ENCODE measurements around the gene CHD6.

Gene CHD6

DNA sequence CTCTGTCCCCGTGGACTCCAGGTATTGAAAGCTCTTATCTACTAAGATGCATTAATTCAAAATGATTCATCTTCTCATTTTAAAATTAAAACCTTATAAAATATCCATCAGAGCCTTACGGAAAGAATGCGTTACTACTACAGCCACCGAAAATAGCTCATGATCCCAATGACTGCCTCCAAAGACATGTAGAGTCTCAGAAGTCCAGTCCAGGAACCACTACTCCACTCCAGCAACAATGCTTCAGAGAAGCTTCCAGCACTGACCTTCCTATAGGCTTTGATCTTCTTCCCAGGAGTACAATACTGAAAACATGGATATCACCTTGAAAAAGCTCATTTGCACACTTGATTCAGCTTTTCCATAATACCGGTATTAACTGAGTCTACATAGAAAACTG lies 94.3 kb downstream of the CHD6 start:
- H3K4me2 ChIP-seq: no peak overlapping the region
- no peaks in the 10 kb centered on the region for H3K27me3 ChIP-seq
- H3K4me1 ChIP-seq: peaks cover 0 to 31% (median 6%) of the 10 kb centered on the region in 10 experiments; a peak in 7 of 20 replicates
- TF ChIP-seq Cebpa-rat (IDR thresholded peaks at IDR 0.05): no peak
- no peak overlapping the region for H3K9ac ChIP-seq
- H3K27ac ChIP-seq: no peak overlapping the region
- H4K20me1 ChIP-seq: peaks cover 0 to 50% (median 12%) of the 10 kb centered on the region in 11 experiments; a peak in 11 of 22 replicates
- H3K9me3 ChIP-seq (replicated peaks in 1 of 11): peaks cover 0 to 8% (median 0%) of the 10 kb centered on the region in 11 experiments; a peak in 2 of 22 replicates
- H3K4me3 ChIP-seq: no peak overlapping the region
- H3K36me3 ChIP-seq: peaks cover 36 to 86% (median 63%) of the 10 kb centered on the region in 11 experiments

DNA sequence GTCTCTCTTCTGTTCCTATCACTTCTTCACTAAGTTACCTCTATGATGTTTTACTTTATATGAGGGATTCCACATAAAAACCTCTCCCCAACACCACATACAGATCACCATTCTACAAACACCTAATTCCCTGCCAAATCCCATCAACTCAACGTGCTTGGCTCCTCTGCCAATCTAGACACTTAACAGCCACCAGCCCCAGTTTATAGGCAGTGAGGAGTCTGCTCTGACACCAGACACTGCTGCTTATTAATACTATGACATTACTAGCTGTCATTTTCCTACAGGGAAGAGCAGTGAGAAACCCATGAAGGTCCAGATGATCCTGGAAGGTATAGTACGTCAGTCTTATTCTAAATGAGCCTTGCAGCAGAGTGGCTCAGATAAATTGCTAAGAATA lies 104.3 kb downstream of the CHD6 start:
- H3K9me3 ChIP-seq (replicated peaks in 1 of 11): no peaks in the 10 kb centered on the region
- no peak overlapping the region for H3K4me3 ChIP-seq
- H3K27ac ChIP-seq: no peak overlapping the region
- peaks cover 0 to 51% (median 20%) of the 10 kb centered on the region in 11 experiments; a peak in 14 of 22 replicates for H4K20me1 ChIP-seq
- H3K4me1 ChIP-seq: no peaks in the 10 kb centered on the region
- no peak overlapping the region for H3K4me2 ChIP-seq
- peaks cover 77 to 100% (median 92%) of the 10 kb centered on the region in 11 experiments for H3K36me3 ChIP-seq
- no peaks in the 10 kb centered on the region for H3K27me3 ChIP-seq
- no peak for TF ChIP-seq Cebpa-rat (IDR thresholded peaks at IDR 0.05)
- no peak overlapping the region for H3K9ac ChIP-seq

DNA sequence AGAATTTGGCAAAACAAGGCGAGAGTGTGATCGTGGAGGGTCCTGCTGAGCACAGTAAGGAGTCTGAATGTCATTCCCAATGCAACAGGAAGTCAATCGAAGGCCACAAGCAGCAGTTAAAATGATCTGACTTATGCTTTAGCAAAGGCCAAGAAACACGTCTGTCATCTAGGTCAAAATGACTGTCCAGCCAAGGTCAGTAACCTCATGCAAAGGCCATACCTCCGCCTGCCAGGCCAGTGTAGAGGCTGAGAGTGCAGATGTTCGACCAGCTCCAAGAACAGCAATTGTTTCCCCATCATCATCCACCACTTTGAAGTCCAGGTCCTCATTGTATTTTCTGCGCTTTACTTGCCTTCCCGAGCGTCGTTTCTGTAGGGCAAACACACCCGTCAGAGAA lies 105.6 kb downstream of the CHD6 start:
- peaks cover 81 to 100% (median 95%) of the 10 kb centered on the region in 11 experiments for H3K36me3 ChIP-seq

DNA sequence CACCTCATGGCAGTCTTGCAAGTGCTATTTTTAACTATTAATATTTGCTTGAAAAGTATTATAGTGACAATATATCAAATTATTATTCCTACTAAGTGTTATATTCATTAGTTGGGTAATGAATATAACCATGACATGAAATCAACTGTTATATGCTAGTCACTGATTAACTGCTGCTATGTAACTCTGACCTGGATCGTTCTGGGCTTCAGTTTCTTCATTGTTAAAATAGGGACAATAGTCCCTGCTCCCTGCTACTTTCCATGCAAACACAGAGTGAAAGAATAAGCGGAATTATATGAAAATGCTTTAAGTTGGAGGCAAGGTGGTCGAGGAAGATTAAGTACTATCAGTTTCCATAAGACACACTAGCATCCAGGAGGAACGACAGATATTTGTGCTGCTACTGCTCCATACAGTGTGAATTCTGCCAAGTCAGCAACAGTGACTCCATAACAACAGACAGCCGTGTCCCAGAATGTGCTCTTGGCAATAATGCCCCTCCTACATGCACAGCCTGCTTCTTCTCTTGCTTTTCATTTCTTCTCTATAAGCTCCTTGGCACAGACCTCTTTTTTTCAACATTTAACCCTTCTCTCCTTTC lies 107.2 kb downstream of the CHD6 start:
- H3K4me2 ChIP-seq: no peak overlapping the region
- peaks cover 0 to 33% (median 6%) of the 10 kb centered on the region in 11 experiments; a peak in 11 of 22 replicates for H4K20me1 ChIP-seq
- no peak overlapping the region for H3K4me3 ChIP-seq
- peaks cover 93 to 100% (median 98%) of the 10 kb centered on the region in 11 experiments for H3K36me3 ChIP-seq
- no peak overlapping the region for H3K9ac ChIP-seq
- H3K27me3 ChIP-seq: no peaks in the 10 kb centered on the region
- no peak overlapping the region for H3K27ac ChIP-seq
- H3K4me1 ChIP-seq: no peaks in the 10 kb centered on the region
- peaks cover 6 to 17% (median 15%) of the 10 kb centered on the region in 11 experiments for H3K9me3 ChIP-seq (replicated peaks in 1 of 11)
- no peak for TF ChIP-seq Cebpa-rat (IDR thresholded peaks at IDR 0.05)

More for the DNA sequence above, 105.6 kb downstream of the CHD6 start:
- H3K27me3 ChIP-seq: no peaks in the 10 kb centered on the region
- no peak for TF ChIP-seq Cebpa-rat (IDR thresholded peaks at IDR 0.05)
- no peaks in the 10 kb centered on the region for H3K4me1 ChIP-seq
- H3K9ac ChIP-seq: no peak overlapping the region
- H3K9me3 ChIP-seq (replicated peaks in 1 of 11): peaks cover 0 to 5% (median 0%) of the 10 kb centered on the region in 11 experiments; a peak in 2 of 22 replicates
- peaks cover 0 to 44% (median 19%) of the 10 kb centered on the region in 11 experiments; a peak in 13 of 22 replicates for H4K20me1 ChIP-seq
- H3K27ac ChIP-seq: no peak overlapping the region
- H3K4me3 ChIP-seq: no peak overlapping the region
- no peak overlapping the region for H3K4me2 ChIP-seq

DNA sequence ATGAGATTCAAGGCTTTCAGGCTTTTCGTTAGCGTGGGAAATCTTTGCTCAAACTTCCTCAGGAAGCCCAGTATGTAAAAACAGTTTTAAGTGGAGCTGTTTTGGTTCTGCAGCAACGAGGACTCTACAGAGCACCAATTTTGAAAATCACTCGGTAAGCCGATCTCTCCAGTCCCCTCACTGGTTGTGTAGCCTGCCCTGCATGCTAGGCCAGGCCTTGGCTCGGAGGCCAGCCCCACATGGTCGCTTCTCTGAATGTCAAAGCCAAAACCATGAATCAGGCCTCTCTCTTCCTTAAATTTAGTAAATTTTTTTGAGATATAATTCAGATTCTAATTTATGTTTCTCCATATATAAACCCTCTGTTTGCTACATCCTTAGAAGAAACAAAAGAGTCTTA lies 108.0 kb downstream of the CHD6 start:
- Histone ChIP-seq H3K4me3 (no peak overlapping the region), H3K27me3 (no peaks in the 10 kb centered on the region), H3K9me3 (replicated peaks in 1 of 11) (peaks cover 14 to 25% (median 22%) of the 10 kb centered on the region in 11 experiments), H3K27ac (no peak overlapping the region), H3K4me2 (no peak overlapping the region), H3K4me1 (no peaks in the 10 kb centered on the region), H3K36me3 (peaks cover 95 to 100% (median 100%) of the 10 kb centered on the region in 11 experiments), H4K20me1 (peaks cover 0 to 27% (median 6%) of the 10 kb centered on the region in 11 experiments; a peak in 8 of 22 replicates), H3K9ac (no peak overlapping the region)
- no peak for TF ChIP-seq Cebpa-rat (IDR thresholded peaks at IDR 0.05)

DNA sequence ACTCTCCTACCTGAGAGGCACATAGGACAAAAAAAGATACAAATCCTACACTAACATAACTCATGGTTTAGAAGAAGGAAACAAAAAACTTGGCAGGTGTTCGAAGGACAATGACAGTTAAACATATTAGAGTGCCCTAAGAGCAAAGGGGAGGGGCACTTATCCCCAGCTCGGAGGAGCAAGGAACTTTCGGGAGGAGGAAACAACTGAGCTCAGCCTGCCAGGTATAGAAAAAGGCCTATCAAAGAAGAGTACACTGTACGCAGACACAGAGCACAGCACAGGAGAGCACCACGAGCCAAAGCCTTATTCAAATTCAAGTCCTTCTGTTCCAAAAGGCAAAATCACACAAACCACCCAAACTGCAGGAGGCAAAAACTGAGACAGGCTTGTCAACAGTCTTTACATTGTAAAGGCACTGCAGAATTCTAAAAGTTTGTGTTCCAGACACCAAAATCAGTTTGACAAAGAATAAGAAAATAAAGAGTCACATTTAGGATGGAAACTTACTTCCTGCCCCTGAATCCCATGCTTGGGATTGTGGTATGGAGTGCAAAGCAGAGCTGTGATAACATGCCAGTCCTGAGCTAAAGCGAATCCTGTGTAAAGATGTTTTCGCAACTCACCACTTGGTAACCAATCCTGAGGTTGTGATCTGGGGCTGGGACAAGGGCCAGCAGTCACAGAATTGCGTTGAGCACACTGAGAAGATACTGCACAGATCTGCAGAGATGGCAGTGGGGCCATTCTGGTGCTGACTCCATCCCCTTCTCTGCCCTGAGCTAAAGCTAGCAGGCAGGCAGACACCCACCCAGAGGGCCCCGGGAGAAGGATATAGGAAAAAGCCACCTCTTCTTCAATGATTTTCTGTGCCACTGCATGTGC lies 108.6 kb downstream of the CHD6 start:
- H3K27ac ChIP-seq: no peak overlapping the region
- H3K9ac ChIP-seq: no peak overlapping the region
- no peak overlapping the region for H3K4me3 ChIP-seq
- peaks cover 95 to 100% (median 100%) of the 10 kb centered on the region in 11 experiments for H3K36me3 ChIP-seq
- H4K20me1 ChIP-seq: peaks cover 0 to 24% (median 6%) of the 10 kb centered on the region in 11 experiments; a peak in 7 of 22 replicates
- no peak overlapping the region for H3K4me2 ChIP-seq
- no peaks in the 10 kb centered on the region for H3K4me1 ChIP-seq
- no peaks in the 10 kb centered on the region for H3K27me3 ChIP-seq
- H3K9me3 ChIP-seq (replicated peaks in 1 of 11): peaks cover 20 to 31% (median 29%) of the 10 kb centered on the region in 11 experiments
- no peak for TF ChIP-seq Cebpa-rat (IDR thresholded peaks at IDR 0.05)

DNA sequence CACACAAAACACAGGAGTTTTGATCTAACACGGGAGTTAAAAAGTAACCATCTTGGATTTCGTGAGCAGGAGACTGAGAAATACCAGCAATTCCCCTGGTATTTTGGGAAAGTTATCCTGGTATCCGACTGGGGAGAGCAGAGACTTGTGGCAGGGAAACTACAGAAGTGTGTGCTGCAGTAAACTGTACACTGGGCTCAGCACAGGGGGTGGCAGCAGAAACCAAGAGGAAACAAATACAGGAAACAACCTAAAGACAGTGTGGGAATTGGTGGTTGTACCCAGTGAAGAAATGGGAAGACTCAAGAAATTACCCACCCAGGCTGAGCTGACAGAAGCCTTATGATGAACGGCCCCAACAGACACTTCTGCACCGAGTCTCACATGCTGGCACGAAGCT lies 109.8 kb downstream of the CHD6 start:
- TF ChIP-seq Cebpa-rat (IDR thresholded peaks at IDR 0.05): no peak
- H3K9ac ChIP-seq: no peak overlapping the region
- peaks cover 24 to 37% (median 33%) of the 10 kb centered on the region in 11 experiments for H3K9me3 ChIP-seq (replicated peaks in 1 of 11)
- no peaks in the 10 kb centered on the region for H3K4me1 ChIP-seq
- peaks cover 87 to 100% (median 98%) of the 10 kb centered on the region in 11 experiments for H3K36me3 ChIP-seq
- H3K4me3 ChIP-seq: no peak overlapping the region
- H4K20me1 ChIP-seq: peaks cover 0 to 24% (median 6%) of the 10 kb centered on the region in 11 experiments; a peak in 5 of 22 replicates
- no peak overlapping the region for H3K27ac ChIP-seq
- H3K27me3 ChIP-seq: no peaks in the 10 kb centered on the region
- no peak overlapping the region for H3K4me2 ChIP-seq

DNA sequence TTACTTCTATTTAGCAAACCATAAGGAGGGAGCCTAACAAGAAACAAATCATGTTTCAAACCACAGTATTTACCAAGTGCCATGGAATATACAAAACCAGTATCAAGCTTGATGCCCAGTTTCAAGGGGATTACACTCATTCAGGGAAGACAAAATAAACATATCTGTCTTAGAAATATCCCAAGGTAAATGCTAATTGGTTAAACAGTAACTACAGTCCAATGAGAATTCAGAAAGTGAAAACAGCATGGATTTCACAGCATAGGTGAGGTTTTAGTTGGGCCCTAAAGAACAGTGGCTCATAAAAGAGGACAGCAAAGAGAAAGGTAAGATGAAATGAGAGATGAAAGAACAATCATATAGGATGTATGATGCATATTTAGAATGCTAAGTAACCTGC lies 110.3 kb downstream of the CHD6 start:
- no peak overlapping the region for H3K9ac ChIP-seq
- peaks cover 24 to 37% (median 33%) of the 10 kb centered on the region in 11 experiments for H3K9me3 ChIP-seq (replicated peaks in 1 of 11)
- H3K27ac ChIP-seq: no peak overlapping the region
- H3K4me3 ChIP-seq: no peak overlapping the region
- no peak for TF ChIP-seq Cebpa-rat (IDR thresholded peaks at IDR 0.05)
- H4K20me1 ChIP-seq: peaks cover 0 to 24% (median 6%) of the 10 kb centered on the region in 11 experiments; a peak in 5 of 22 replicates
- H3K27me3 ChIP-seq: no peaks in the 10 kb centered on the region
- H3K4me1 ChIP-seq: no peaks in the 10 kb centered on the region
- H3K4me2 ChIP-seq: no peak overlapping the region
- H3K36me3 ChIP-seq: peaks cover 82 to 99% (median 94%) of the 10 kb centered on the region in 11 experiments

DNA sequence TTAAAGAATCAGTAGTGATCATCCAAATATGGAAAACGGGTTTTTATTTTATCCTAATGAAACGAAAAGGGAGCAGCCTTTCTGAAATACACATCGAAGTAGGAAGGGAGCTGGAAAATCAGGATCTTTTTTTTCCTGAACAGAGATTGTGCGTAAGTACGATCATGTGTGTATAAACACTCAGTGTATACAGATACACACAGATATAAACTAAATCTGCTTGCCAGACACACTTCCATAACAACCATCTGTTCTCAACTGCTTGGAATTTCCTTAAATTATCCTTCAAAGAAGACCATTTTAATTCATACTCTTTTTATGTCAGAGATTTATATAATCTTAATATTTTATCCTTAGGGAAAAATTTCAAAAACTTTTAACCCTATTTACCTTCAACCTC lies 110.7 kb downstream of the CHD6 start:
- no peak overlapping the region for H3K4me3 ChIP-seq
- TF ChIP-seq Cebpa-rat (IDR thresholded peaks at IDR 0.05): no peak
- no peak overlapping the region for H3K27ac ChIP-seq
- H3K4me2 ChIP-seq: no peak overlapping the region
- H3K4me1 ChIP-seq: no peaks in the 10 kb centered on the region
- H3K36me3 ChIP-seq: peaks cover 78 to 99% (median 91%) of the 10 kb centered on the region in 11 experiments
- H4K20me1 ChIP-seq: peaks cover 0 to 24% (median 6%) of the 10 kb centered on the region in 11 experiments; a peak in 5 of 22 replicates
- no peaks in the 10 kb centered on the region for H3K27me3 ChIP-seq
- H3K9ac ChIP-seq: no peak overlapping the region
- peaks cover 24 to 37% (median 33%) of the 10 kb centered on the region in 11 experiments for H3K9me3 ChIP-seq (replicated peaks in 1 of 11)
